Stimulated activated CD8-positive, alpha-beta memory T cell treated with anti-CD3 and anti-CD28 coated beads, Interleukin-12 subunit alpha, Interleukin-12 subunit beta, amount 100 ng/mL, for 24 hours (primary cell): ENCODE results near the gene SIRT3.

ENCODE experiments used
- DNase-seq: peaks from one replicate; pipeline ENCODE4 v3.0.0-alpha.2; 2020; ENCODE audit errors: extremely low read depth

The SIRT3 gene

DNA sequence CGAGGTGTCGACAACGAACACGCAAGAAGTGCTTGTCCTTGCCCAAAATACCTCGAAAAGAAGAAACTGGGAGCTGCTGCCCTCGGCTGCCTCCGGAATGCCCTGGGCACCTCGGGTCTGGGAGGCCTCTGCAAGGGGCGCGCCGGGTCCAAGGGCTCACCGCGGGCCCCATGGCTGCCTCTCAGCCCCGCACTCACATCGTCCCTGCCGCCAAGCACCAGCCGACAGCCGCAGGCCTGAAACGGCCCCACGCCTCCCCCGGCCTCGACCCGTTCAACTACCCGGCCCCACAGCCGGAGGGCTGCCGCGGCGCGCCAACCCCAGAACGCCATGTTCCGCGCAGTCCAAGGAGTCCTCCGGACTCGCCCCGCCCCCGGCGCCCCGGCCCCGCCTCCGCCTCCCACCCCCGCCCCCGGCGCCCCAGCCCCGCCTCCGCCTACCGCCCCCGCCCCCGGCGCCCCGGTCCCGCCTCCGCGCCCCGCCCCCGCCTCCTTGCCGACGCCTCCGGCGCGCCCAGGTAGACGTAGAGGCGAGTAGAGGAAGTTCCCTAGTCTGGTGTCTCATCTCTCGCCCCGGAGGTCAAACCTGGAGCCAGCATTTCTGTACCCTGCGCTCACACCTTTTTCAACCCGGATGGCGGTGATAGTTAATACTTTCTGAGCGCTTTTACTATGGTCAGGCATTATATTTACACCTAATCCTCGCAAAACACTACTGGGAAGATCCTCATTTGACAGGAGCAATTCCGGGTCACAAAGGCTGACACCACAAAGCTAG lies at the start of gene SIRT3:
SIRT3 (minus strand) TSS at position 346 of the 777 bp plus-strand sequence; CDS start at position 332, 14 bp downstream.
- DNase-seq = peak; percentile 56

DNA sequence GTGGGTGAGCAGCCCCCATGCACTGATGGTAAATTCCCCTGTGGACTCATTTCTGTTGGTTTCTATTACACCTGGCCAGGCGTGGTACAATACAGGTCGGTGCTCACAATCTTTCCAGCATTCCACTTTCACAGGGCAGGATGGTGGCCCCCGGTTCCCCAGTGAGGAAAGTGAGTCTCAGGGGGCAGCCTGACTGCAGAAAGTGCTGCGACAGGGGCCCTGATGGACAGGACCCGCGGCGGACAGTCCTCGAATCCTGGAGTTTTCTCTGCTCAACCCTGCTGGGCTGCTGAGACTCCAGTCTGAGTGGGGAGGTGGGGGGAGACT lies 49.7 kb upstream of the SIRT3 start:
- DNase-seq = no peak

DNA sequence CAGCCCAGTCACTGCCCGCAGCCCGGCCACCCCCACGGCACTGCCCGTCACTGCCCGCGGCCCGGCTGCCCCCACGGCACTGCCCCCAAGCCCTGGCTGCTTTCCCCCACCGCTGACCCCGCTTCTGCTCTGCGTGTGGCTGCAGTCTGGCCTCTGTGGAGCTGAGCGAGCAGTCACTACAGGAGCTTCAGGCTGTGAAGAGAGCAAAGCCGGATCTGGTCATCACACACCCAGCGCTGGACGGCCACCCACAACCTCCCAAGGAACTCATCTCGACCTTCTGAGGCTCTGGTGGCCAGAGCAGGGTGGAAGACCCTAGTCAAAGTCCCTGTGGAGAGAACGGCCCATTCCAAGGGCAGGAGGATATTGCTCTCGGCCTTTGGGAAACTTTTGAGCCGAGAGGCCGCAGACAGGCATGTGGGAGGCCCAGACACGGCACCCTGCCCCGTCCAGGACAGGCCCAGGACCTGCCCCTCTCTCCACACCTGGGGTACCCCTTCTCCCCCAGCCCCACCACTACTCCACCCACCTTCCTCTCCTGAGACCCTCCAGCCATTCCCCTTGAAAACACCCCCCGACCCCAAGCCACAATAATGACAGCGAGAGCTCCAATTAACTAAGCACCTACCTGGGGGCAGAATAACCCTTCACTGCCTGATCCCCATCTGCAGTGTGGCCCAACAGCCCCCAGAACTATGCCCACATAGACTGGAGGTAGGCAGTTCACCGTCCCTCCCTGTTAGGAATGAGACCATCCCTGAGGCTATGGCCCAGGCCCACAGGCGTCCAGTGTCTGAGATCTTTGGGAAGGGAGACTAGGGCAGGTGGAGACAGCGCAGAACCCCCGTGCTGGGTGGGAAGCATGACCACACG lies 49.1 kb upstream of the SIRT3 start:
- no peak for DNase-seq

DNA sequence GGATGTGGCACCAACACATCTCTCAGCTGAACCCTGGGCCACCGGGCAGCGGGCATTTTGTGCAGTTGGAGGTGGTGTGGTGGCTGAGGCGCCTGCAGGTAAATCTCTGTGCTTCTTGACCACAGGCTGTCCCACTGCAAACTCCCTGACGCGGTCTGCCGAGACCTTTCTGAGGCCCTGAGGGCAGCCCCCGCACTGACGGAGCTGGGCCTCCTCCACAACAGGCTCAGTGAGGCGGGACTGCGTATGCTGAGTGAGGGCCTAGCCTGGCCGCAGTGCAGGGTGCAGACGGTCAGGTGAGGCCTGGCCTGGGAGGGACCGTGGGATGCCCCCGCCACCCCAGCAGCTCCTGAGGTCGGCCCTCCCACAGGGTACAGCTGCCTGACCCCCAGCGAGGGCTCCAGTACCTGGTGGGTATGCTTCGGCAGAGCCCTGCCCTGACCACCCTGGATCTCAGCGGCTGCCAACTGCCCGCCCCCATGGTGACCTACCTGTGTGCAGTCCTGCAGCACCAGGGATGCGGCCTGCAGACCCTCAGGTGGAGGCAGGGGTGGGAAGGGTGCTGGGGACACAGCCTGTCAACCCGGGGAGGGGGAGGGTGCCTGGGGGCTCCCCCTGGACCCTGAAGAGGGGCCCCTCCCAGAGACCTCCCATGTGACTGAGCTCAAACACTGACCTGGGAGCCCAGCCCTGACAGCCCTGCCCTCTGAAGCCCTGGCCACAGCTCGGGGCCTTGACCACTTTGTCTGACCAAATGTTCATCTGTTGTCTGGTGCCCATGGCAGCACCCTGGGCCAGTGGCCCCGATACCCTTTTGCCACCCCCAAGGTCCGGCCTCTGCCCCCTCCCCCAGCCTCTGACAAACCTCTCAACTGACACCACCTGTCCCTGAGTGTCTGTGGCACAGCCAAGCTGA lies 48.2 kb upstream of the SIRT3 start:
- no peak for DNase-seq

DNA sequence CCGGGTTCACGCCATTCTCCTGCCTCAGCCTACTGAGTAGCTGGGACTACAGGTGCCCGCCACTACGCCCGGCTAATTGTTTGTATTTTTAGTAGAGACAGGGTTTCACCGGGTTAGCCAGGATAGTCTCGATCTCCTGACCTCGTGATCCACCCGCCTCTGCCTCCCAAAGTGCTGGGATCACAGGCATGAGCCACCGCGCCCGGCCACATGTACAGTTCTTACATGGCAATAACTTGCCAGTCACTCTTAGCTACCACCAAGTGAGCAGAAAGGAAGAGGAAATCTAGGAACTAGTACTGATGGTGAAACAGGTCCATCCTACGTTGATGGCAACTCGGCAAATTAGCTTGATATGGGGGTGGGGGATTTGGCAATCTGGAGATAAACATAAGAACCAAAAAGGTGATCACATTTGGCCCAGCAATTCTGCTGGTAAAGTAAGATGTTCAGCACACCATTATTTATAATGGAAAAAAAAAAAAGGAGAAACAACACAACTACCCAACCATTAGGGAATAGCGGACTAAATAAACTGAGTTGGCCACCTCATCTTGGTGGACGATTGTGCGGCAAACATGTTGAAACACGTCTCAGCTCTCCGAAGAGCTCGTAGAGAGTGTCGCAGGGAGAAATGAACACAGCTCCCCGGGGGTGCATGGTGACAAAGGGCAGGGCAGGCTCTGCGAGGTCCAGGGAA lies 47.4 kb upstream of the SIRT3 start:
- DNase-seq = no peak

DNA sequence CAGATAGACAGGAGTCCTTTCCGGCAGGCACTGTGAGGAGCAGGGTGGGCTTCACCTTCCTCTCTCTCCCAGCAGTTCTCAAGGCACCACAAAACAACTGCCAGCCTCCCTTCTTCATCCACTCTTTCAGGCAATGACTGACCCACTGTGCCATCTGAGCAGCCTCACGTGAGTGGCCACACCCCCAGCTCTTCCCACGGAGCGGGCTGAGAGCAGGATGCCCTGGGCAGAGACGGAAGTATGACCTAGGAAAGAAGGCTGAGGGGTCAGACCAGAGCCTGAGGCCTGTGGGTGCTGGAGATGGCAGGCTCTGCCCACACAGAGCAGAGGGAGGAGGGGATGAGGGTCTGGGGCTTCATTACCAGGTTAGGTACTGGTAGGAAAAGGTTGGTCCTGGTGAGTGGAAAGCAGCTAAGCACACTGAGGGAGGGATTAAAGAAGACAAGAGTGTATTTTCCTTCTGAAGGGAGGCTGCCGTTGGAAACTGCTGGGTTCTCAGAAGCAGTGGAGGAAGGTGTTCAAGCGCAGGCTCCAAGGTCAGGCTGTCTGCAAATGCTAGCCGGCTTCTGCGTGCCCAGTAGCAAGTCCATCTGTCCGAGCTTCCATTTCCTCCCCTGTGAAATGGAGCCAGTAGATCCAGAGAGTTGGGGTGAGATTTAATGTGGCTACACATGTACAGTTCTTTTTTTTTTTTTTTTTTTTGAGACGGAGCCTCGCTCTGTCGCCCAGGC lies 46.7 kb upstream of the SIRT3 start:
- no peak for DNase-seq

DNA sequence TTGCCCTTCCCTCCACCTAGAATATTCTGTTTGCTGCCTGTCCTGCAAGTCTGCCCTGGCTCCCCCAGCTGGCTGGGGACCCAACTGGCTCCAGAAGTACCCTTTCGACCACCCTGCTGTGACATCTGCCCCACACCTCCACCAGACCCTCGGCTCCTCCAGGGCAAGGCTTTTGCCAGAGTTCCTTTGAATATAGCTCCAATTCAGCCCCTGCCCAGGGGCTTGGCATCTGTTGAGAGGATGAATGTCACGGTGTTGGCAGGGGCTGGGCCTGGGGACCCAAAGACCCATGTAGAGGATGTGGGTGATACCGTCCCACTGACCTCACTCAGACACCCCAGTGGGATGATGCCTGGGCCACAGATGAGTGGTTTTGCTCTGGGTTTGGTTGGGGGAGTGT lies 46.0 kb upstream of the SIRT3 start:
- no peak for DNase-seq

DNA sequence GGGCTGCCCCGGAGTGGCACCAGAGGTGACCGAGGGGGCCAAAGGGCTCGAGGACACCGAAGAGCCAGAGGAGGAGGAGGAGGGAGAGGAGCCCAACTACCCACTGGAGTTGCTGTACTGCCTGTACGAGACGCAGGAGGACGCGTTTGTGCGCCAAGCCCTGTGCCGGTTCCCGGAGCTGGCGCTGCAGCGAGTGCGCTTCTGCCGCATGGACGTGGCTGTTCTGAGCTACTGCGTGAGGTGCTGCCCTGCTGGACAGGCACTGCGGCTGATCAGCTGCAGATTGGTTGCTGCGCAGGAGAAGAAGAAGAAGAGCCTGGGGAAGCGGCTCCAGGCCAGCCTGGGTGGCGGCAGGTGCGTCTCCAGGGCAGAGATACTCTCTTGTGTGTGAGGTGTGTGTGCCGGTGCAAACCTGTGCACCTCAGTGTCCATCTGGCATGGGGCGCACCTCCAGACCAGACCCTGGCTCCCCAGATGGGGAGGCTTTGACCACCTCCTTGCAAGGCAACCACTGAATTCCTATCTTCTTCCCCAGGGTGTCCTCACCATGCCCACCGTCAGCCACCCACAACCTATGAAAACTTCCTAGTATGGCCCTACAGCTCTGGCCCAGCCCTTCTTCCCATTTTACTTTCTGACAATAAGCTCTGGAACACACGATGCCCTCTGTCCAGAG lies 45.5 kb upstream of the SIRT3 start:
- DNase-seq = no peak

DNA sequence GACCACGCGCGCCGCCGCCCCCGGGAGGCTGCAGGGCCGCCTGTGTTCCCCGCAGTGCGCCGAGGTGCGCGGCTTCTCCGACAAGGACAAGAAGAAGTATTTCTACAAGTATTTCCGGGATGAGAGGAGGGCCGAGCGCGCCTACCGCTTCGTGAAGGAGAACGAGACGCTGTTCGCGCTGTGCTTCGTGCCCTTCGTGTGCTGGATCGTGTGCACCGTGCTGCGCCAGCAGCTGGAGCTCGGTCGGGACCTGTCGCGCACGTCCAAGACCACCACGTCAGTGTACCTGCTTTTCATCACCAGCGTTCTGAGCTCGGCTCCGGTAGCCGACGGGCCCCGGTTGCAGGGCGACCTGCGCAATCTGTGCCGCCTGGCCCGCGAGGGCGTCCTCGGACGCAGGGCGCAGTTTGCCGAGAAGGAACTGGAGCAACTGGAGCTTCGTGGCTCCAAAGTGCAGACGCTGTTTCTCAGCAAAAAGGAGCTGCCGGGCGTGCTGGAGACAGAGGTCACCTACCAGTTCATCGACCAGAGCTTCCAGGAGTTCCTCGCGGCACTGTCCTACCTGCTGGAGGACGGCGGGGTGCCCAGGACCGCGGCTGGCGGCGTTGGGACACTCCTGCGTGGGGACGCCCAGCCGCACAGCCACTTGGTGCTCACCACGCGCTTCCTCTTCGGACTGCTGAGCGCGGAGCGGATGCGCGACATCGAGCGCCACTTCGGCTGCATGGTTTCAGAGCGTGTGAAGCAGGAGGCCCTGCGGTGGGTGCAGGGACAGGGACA lies 44.8 kb upstream of the SIRT3 start:
- no peak for DNase-seq

DNA sequence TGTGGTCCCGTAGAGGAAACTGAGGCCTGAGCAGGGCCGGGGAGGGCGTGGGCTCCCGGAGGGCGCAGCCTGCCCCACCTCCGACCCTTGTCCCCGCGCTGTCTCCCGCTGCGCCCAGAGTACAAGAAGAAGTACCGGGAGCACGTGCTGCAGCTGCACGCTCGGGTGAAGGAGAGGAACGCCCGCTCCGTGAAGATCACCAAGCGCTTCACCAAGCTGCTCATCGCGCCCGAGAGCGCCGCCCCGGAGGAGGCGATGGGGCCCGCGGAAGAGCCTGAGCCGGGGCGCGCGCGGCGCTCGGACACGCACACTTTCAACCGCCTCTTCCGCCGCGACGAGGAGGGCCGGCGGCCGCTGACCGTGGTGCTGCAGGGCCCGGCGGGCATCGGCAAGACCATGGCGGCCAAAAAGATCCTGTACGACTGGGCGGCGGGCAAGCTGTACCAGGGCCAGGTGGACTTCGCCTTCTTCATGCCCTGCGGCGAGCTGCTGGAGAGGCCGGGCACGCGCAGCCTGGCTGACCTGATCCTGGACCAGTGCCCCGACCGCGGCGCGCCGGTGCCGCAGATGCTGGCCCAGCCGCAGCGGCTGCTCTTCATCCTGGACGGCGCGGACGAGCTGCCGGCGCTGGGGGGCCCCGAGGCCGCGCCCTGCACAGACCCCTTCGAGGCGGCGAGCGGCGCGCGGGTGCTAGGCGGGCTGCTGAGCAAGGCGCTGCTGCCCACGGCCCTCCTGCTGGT lies 44.0 kb upstream of the SIRT3 start:
- no peak for DNase-seq

DNA sequence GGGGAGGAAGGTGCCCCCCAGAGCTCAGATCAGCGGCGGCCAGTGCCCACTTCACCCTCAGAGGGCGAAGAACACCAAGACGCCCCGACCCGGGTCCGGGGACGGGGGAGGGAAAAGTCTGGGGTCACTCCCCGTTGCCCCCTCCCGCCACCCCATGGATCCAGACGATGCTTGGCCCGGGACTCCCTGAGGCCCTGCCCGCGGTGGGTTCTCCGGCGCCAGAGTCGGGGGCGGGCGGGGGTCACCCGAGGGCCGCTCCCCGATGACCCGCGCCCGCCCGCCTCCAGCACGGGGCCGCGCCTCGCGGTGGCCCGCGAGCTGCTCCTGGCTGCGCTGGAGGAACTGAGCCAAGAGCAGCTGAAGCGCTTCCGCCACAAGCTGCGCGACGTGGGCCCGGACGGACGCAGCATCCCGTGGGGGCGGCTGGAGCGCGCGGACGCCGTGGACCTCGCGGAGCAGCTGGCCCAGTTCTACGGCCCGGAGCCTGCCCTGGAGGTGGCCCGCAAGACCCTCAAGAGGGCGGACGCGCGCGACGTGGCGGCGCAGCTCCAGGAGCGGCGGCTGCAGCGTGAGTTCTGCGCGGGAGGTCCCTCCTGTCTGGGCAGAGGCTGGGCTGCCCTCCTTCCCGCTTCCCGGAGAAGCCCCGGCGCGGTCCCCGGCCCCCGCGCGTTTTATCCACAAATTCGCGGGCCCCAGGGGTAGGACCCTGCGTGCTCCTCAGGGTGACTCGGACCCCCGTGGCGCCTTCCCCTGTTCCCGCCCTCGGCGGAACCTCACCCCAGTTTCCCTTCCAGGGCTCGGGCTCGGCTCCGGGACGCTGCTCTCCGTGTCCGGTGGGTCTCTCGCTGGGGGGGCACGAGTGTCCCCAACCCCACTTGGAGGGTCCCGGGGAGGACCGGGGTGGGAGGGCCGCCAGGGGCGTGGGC lies 43.2 kb upstream of the SIRT3 start:
- no peak for DNase-seq

DNA sequence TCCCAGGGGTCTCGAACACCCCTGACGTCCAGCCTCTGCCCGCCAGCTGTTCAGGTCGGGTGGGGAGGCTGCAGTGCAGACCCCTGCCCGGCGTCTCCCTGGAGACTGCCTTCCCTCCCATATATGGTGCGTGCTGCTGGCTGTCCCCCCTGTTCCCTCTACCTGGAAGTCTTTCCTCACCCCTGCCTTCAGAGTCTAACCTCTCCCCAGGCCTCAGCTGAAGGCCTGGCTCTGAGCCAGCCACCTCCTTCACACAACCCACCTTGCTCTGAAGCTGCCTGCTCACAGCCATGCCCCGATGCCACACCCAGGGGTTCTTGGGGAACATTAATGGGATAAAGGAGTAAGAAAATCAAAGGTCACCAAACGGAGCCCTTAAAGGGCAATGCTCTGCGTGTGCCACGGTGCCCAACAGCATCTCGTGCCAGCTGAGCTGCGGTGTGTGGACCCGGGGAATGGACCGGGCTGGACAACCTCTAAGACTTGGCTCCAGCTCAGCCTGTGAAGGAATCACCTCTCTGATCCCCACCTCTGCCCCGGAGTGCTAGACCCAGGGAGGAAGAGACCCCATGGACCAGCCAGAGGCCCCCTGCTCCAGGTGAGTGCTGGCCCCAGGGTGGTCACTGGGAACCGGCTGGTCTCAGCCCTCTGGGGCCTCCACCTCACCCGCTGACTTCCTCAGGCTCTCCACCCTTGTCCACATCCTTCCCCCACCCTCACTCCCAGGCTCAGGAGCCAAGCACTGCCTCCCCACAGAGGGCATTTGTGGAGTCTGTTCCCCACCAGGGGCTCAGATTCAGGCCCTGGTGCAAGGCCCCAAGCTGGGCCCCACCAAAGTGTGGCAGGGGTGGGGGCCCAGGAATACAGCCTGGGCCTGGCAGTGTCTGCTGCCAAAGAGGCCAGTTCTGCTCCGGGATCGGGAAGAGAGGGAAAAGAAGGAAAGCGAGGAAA lies 42.1 kb upstream of the SIRT3 start, which contains the start of gene NLRP6:
NLRP6 (plus strand) TSS at position 407 of the 951 bp plus-strand sequence; CDS start at position 570, 163 bp downstream.
- no peak for DNase-seq

DNA sequence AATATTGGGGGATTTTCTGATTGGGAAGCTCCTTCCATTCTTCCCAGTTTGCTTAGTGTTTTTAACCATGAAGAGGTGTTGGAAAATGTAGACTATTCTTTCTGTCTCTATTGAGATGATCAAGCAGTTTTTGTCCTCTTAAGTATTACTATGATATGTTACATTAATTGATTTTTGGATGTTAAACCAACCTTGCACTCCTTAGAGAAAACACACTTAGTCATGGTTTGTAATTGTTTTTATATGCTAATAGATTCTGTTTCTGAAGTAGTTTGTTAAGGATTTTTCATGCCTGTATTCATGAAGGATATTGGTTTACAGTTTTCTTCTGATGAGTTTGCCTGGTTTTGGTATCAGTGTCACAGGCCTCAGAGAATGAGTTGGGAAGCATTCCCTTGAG lies 40.1 kb upstream of the SIRT3 start:
- DNase-seq = no peak

DNA sequence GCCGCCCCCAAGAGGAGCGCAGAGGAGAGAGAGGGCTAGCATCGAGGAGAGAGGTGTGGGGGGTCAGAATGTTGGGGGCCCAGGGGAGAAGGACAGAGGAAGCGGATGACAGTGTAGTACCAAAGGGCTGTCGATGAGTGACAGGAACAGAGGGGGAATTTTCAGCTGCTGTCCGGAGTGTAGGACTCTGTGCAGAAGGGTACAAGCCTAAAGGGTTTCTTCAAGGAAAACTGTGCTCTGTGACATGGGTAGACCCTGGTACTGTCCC lies 36.7 kb upstream of the SIRT3 start:
- DNase-seq = no peak

DNA sequence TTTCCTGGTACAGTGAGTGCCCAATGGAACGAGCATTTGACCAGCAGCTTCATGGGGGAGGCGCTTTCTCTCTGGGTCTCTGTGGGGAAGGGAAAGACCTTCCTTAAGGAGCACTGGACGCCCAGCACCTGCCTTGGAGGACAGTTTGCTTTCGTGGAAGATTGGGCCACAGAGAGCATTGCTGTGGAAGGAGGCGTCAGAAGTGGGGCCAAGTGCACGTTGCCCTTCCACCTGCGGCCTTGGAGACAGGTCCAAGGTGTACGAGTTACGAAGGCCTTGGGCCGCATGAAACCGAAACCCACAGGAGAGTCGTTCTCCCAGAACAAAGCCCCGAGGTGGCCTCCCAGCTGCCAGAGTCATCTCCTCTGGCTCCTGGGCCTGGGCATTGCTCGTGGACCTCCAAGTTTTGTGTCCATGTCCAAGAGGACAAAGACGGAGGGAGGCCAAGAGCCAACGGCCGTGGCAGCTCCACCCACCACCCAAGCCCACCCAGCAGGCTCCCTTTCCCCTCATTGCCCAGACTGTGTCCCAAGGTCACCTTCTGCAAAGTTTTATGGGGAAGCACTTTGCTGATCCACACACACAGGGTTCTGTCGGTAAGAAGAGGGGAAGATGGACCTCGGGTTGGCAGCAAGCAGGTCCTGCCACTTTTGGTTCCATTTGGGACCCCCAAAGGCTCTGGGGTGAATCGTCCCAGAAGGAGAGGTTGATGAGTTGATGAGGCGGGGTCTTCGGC lies 36.2 kb upstream of the SIRT3 start:
- no peak for DNase-seq

DNA sequence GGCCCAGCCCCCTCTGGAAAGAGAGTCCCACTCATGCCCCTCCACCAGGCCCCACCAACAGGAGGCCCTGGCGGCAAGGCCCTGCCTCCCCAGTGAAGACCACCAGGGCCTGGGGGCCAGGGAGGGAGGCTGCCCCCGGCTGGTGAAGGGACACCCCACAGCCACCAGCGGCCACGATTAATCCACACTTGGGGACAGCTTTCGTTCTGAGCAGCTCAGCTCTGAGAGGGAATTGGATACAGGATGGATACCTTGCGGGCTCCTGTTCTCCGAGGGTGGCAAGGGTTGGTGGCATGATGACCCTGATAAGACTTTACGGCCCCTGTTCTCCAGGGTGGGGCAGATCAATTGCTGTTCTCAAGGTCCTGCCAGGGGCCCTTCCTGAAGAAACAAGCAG lies 35.2 kb upstream of the SIRT3 start:
- DNase-seq = no peak
